Caco-2 (cell line): Measurements from ENCODE around the gene RFX7. TPM values are rescaled to one million over a fixed set of nuclear protein-coding genes. Genes with fewer than 3 reads are reported as not detected.

ENCODE experiments used
- BruUV-seq: library from RNA; stranded (reverse); fragments of 400-500 nt; replicated peaks from 2 replicates; lab custom pipeline; 2021; lab: Mats Ljungman, UMichigan
- CTCF ChIA-PET: fragments of 300-600 bp; sonication (Branson Sonifier 250); formaldehyde crosslinking; loops from one replicate; lab custom pipeline; 2022; ENCODE audit warnings: antibody characterized with exemption; lab: Charles Lee
- POLR2A ChIA-PET: fragments of 300-600 bp; sonication (Branson Sonifier 250); formaldehyde crosslinking; loops from one replicate; lab custom pipeline; 2022; ENCODE audit warnings: antibody characterized with exemption; lab: Charles Lee
- DNase-seq, 2 experiments: peaks; one replicate each; pipeline versions ENCODE4 v3.0.0 to v3.0.0-alpha.2; 2020 to 2022
- H3K27me3 ChIP-seq: replicated peaks from 2 replicates; pipeline ENCODE4 v1.6.0; 2011; ENCODE audit warnings: low read length; ENCODE audit not compliant: control insufficient read depth, insufficient read depth
- H3K36me3 ChIP-seq: 2 replicates; pipeline ENCODE4 v1.5.1; 2011; ENCODE audit warnings: low read length; ENCODE audit not compliant: control insufficient read depth, insufficient read depth
- H3K4me1 ChIP-seq: fragments of 250-450 bp; sonication (Bioruptor Pico); 2 replicates; pipeline ENCODE4 v1.5.1; 2020; ENCODE audit warnings: mild to moderate bottlenecking
- H3K4me3 ChIP-seq: 2 replicates; pipeline ENCODE4 v1.5.1; 2011; ENCODE audit warnings: low read depth, mild to moderate bottlenecking, control low read depth, low read length
- H3K9me3 ChIP-seq: fragments of 250-450 bp; sonication (Bioruptor Pico); 2 replicates; pipeline ENCODE4 v1.5.1; 2020; ENCODE audit warnings: mild to moderate bottlenecking, moderate library complexity
- H3K27ac Mint-ChIP-seq: one replicate; pipeline ENCODE4 v1.8.0; 2022; ENCODE audit warnings: mixed read lengths; ENCODE audit not compliant: unreplicated experiment
- H3K27me3 Mint-ChIP-seq: one replicate; pipeline ENCODE4 v1.8.0; 2022; ENCODE audit warnings: mixed read lengths; ENCODE audit not compliant: insufficient read depth, unreplicated experiment
- H3K36me3 Mint-ChIP-seq: one replicate; pipeline ENCODE4 v1.8.0; 2022; ENCODE audit warnings: mild to moderate bottlenecking, mixed read lengths; ENCODE audit not compliant: insufficient read depth, unreplicated experiment
- H3K4me1 Mint-ChIP-seq: one replicate; pipeline ENCODE4 v1.8.0; 2022; ENCODE audit warnings: low read depth, mixed read lengths; ENCODE audit not compliant: unreplicated experiment
- H3K4me3 Mint-ChIP-seq: one replicate; pipeline ENCODE4 v1.8.0; 2022; ENCODE audit warnings: mild to moderate bottlenecking, moderate library complexity, mixed read lengths; ENCODE audit not compliant: unreplicated experiment
- H3K9me3 Mint-ChIP-seq: one replicate; pipeline ENCODE4 v1.8.0; 2022; ENCODE audit warnings: mixed read lengths; ENCODE audit not compliant: unreplicated experiment
- intact Hi-C: fragments of 100-400 bp; cut with micrococcal nuclease; formaldehyde crosslinking; loops from one replicate; pipeline ENCODE4 v1.10.0; 2022; ENCODE audit not compliant: unreplicated experiment
- total RNA-seq: library from RNA; stranded (reverse); gene quantifications from 2 replicates; pipeline ENCODE4 v1.2.3, GENCODE V29; 2022
- TF ChIP-seq, protein P1 (sequence below), 2 experiments: fragments of 200-600 bp in 1 of 2; IDR thresholded peaks; 1 replicate in 1 of 2; 2 replicates in 1 of 2; pipeline versions ENCODE4 v1.5.1 to v1.8.0; 2011 to 2022; ENCODE audit warnings: antibody characterized with exemption in 1 of 2, control low read depth in 1 of 2, inconsistent platforms in 1 of 2, low read depth in 1 of 2, low read length in 1 of 2, mild to moderate bottlenecking in 1 of 2, moderate library complexity in 1 of 2; ENCODE audit not compliant: insufficient read depth in 1 of 2, severe bottlenecking in 1 of 2, unreplicated experiment in 1 of 2

The RFX7 gene
- total RNA-seq, 1 experiment from 2014 or later: 8.7 TPM

GRCh38 chr15:56150204-56150603, 93.5 kb downstream of the RFX7 start:
- no TSS peak for BruUV-seq
- Histone ChIP-seq H3K9me3 (no peaks in the 10 kb centered on the region), H3K36me3 (no peaks in the 10 kb centered on the region), H3K27me3 (no peaks in the 10 kb centered on the region), H3K4me3 (no peak overlapping the region), H3K4me1 (no peaks in the 10 kb centered on the region)
- Mint-ChIP-seq H3K4me3 (no peak overlapping the region), H3K36me3 (peaks cover 6% of the 10 kb centered on the region), H3K27ac (no peak overlapping the region), H3K27me3 (no peaks in the 10 kb centered on the region), H3K9me3 (peaks cover 12% of the 10 kb centered on the region), H3K4me1 (no peaks in the 10 kb centered on the region)
- CTCF ChIA-PET: no interaction called here
- POLR2A ChIA-PET: no interaction called here
- TF ChIP-seq, protein P1, sequence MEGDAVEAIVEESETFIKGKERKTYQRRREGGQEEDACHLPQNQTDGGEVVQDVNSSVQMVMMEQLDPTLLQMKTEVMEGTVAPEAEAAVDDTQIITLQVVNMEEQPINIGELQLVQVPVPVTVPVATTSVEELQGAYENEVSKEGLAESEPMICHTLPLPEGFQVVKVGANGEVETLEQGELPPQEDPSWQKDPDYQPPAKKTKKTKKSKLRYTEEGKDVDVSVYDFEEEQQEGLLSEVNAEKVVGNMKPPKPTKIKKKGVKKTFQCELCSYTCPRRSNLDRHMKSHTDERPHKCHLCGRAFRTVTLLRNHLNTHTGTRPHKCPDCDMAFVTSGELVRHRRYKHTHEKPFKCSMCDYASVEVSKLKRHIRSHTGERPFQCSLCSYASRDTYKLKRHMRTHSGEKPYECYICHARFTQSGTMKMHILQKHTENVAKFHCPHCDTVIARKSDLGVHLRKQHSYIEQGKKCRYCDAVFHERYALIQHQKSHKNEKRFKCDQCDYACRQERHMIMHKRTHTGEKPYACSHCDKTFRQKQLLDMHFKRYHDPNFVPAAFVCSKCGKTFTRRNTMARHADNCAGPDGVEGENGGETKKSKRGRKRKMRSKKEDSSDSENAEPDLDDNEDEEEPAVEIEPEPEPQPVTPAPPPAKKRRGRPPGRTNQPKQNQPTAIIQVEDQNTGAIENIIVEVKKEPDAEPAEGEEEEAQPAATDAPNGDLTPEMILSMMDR (IDR thresholded peaks at IDR 0.05; ENCODE audit: insufficient read depth in 1 of 2, low read depth in 1 of 2, low read length in 1 of 2, severe bottlenecking in 1 of 2, unreplicated experiment in 1 of 2): no peak
- no peak for DNase-seq
- intact Hi-C loops: no loop called here

DNA sequence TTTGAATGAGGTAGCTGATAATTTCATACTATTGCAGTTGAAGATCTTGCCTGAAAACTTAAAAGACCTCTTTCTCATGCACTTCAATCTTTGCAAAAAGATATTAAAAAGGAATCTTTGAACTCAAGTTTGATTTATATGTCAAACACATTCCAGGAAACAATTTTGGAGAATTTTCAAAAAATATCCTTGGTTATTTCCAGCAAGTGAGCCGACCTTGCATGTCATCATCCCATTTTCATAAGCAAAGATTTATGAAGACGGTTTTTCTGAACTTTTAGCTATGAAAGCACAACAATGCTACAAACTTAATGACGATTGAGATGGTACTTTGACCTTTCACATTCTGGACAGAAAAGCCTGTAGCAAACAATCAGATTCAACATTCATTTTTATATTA, 95.6 kb downstream of the RFX7 start:
- Histone ChIP-seq H3K4me1 (no peaks in the 10 kb centered on the region), H3K27me3 (no peaks in the 10 kb centered on the region), H3K4me3 (no peak overlapping the region), H3K9me3 (no peaks in the 10 kb centered on the region), H3K36me3 (no peaks in the 10 kb centered on the region)
- POLR2A ChIA-PET: no interaction called here
- H3K4me1 Mint-ChIP-seq: no peaks in the 10 kb centered on the region
- H3K9me3 Mint-ChIP-seq: no peaks in the 10 kb centered on the region
- H3K4me3 Mint-ChIP-seq: no peak overlapping the region
- H3K27ac Mint-ChIP-seq: no peak overlapping the region
- DNase-seq: no peak
- CTCF ChIA-PET: no interaction called here
- H3K27me3 Mint-ChIP-seq: no peaks in the 10 kb centered on the region
- BruUV-seq: no TSS peak
- intact Hi-C loops: no loop called here
- TF ChIP-seq, protein P1 (IDR thresholded peaks at IDR 0.05; ENCODE audit: insufficient read depth in 1 of 2, low read depth in 1 of 2, low read length in 1 of 2, severe bottlenecking in 1 of 2, unreplicated experiment in 1 of 2): no peak
- peaks cover 6% of the 10 kb centered on the region for H3K36me3 Mint-ChIP-seq

GRCh38 chr15:56146756-56147155, 96.9 kb downstream of the RFX7 start:
- BruUV-seq: no TSS peak
- Mint-ChIP-seq H3K4me3 (no peak overlapping the region), H3K4me1 (no peaks in the 10 kb centered on the region), H3K27me3 (no peaks in the 10 kb centered on the region), H3K36me3 (peaks cover 6% of the 10 kb centered on the region), H3K9me3 (no peaks in the 10 kb centered on the region), H3K27ac (no peak overlapping the region)
- intact Hi-C loops: no loop called here
- no peak overlapping the region for H3K4me3 ChIP-seq
- H3K9me3 ChIP-seq: no peaks in the 10 kb centered on the region
- ChIA-PET CTCF (no interaction called here), POLR2A (no interaction called here)
- H3K4me1 ChIP-seq: no peaks in the 10 kb centered on the region
- TF ChIP-seq, protein P1 (IDR thresholded peaks at IDR 0.05; ENCODE audit: insufficient read depth in 1 of 2, low read depth in 1 of 2, low read length in 1 of 2, severe bottlenecking in 1 of 2, unreplicated experiment in 1 of 2): no peak
- no peaks in the 10 kb centered on the region for H3K36me3 ChIP-seq
- H3K27me3 ChIP-seq: no peaks in the 10 kb centered on the region
- DNase-seq: no peak
